ENCODE data around the gene MAST2.
"Not testable (repeated sequence)": the region's sequence is repeated elsewhere in the genome, so short reads cannot be mapped to it uniquely, and the experiment has no call there.

Gene MAST2

DNA sequence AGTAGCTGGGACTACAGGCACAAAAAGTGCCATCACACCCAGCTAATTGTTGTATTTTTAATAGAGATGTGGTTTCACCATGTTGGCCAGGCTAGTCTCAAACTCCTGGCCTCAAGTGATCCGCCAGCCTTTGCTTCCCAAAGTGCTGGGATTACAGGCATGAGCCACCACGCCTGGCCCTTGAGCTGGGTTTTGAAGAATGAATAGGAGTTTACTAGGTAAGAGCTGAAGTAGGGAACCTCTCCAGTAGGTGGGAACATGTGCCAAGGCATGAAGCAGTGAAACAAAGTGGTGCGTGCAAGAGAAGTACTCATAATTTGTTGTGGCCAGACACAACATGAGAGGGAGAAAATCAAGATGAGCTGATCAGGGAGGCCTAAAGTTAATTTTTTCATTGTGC is 55.8 kb downstream of the MAST2 start:
- DNase-seq, result no peak

DNA sequence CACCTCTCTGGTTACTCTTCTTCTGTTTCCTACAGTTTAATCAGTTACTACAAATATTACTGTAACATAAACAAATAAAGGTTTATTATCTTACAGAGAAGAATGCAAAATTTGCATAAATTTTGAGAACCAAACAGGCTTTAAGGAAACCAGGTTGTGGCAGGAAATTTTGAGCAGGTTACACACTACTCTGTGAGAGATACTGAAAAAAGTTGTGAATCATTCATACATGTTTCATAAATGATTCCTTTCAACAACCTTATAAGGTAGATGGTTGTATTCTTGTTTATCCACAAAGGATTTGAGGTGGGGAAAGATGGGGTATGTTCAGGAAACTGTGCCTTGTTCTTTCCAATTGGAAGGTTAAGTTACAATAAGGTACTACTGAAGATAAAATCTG is 58.6 kb downstream of the MAST2 start:
- DNase-seq, result no peak

DNA sequence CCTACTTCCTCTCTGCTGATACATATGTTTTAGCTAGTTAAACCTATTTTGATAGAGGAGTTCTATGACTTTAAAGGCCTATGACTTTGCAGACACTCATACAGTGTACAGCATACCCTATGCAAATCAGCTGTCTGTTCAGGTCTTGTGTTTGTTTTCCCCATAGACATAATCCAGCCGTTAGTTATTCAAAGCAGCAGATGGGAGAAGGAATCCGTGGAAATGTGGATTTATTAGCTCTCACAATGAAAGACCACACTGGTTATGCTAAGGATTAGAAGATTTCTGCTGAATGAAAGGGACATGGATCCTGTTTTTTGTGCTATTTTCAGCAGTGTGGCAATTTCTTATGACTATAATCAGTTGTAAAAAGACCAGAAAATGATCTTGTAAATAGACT is 59.8 kb downstream of the MAST2 start:
- no peak for DNase-seq

DNA sequence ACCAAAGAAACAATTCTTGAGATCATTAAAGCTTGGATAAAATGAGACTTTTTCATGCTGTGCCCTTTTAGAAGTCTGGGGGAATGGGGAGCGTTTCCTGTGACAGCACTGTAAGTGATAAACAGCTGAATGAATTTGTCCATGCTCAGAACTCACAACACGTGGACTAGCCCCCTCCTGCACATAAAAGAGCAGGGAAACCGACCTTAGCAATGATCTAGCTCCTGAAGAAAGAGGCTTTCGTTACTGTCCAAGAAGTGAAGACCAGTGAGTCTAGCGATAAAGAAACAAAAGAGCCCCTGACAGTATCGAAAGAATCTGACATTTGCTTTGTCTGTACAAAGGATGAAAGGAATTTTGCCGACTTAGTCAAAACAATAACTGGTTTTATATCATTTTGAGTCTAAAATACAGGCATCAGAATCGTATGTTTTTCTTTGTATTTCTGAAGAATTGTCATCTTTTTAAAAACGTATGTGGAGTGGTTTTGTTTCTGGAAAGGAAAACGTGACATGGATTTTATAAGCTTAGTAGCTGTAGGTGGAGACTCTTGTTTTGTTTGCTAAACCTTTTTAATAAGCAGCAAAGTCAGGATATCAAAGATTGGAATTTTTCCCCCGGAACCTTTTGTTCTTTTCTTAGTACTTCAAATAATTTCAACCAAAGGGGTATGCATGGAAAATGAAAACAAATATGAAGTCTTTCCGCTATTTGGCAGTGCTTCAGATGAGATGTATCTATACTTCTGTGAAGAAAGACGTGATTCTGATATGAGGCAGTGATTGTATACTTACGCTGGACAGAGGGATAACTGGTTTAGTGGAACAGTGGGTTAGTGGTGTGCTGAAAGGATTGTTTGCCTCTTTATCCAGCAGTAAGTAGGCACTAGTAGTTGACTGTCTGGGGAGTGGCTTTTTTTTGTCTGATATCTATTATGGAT is 61.0 kb downstream of the MAST2 start:
- no peak for DNase-seq

DNA sequence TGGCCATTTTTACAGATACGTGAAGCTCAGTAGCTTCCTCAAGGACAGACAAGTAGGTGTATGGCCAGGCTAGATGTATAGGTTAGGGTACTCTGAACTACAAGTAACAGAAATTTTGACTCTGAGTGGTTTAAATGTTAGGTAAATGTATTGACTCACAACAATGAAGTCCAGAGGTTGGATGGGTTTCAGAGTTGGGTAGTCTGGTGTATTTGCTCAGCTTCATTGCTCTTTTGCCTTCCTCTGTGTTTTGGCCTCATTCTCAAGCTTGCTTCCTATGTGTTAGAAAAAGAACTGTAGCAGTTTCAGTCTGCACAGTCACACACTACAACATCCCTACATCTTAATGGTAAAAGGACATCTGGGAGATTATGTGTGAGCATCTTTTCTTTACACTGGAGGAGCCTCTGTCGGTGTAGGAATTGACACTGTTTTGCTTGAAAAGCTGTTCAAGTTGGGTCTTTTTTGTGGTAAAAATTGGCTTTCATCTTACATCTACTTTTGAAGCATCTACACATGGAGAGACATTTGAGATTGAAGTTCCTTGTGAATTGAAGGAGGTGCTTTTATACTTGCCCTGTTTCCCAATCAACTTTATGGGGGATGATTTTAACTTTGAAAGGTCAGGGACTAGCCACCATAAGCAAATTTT is 64.4 kb downstream of the MAST2 start:
- no peak for DNase-seq

DNA sequence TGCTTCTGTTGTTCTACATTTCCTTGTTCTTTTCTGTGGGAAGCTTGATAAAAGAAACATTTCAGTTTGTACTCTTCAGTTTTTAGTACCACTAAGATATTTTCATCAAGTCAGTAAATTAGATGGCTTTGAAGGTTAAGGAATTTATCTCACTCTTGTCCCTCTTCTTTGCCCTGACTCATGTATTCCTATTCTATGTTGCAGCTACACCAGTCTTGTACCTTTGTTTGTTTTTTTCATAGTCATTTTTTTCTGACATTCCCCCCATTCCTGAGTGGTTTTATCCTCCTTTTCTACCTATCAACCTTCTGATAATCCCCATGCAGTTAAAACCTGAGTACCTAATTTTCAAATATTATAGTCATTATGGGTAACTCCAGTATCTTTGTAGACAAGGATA is 65.4 kb downstream of the MAST2 start:
- no peak for DNase-seq

DNA sequence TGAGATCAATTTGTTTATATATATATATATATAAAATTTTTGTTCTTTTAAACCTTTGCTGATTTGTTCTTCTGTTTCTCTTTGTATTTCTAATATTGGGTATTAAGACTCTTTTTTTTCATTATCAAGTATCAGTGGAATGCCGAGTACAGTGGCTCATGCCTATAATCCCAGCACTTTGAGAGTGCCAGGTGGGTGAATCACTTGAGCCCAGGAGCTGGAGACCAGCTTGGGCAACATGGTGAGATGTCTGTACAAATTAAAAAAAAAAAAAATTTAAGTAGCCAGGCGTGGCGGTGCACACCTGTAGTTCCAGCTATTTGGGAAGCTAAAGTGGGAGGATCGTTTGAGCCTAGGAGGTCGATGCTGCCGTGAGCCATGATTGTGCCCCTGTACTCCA is 67.1 kb downstream of the MAST2 start:
- no peak for DNase-seq

DNA sequence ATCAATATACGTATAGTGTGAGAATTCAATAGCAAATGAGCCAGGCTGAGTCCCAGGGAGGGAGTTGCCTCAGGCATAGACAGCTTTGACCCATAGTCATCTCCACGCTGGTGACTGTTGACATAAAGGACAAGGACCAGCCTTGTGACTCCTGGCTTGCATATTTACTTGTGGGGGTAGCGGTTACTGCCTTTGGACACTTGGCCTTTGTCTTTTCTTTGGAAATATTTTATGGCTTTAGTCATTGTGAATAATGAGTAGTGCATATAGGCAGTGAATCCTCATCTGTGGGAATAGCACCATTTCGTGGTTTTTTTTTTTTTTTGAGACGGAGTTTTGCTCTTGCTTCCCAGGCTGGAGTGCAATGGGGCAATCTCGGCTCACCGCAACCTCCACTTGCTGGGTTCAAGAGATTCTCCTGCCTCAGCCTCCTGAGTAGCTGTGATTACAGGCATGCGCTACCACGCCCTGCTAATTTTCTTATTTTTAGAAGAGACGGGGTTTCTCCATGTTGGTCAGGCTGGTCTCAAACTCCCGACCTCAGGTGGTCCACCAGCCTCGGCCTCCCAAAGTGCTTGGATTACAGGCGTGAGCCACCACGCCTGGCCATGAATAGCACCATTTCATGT is 68.9 kb downstream of the MAST2 start:
- not testable (repeated sequence) for DNase-seq

DNA sequence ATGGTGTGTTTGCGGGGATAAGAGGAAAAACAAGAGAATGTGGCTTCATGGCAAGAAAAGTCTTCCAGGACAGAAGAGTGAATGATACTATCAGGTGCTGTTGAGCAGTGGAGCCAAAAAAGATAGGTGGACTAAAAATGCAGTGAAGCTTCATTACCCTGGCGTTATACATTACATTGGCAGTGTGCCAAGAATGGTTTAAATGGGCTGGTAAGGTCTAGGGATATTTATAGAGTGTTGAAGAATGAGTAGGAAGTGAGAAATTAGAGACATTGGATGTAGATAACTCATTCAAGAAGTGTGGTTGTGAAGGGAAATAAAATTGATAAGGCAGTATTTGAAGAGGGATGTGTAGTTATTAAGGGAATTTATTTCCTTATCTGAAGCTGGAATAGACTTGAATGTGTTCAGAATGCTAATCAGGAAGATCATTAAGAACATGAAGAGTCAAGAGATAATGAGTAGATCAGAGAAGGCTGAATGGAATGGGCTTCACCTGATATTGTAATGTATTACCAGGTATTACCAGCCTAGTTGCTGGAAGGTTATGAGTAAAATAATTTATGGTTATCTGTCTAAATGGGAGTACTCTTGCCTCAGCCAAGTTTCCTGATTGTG is 72.7 kb downstream of the MAST2 start:
- DNase-seq, result no peak

DNA sequence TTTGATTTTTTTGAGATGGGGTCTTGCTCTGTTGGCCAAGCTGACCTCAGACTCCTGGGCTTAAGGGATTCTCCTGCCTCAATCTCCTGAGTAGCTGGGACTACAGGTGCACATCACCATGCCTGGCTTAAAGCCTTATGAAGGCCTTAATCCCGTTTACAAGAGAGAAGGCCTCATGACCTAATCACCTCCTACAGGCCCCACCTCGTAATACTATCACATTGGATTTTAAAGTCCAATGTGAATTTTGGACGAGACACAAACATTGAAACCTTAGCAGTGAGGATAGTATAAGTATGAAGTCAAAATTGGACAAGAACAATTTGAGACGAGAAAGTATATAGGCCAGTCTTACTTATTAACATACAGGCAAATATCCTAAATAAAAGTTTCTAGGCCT is 73.9 kb downstream of the MAST2 start:
- DNase-seq, result no peak

DNA sequence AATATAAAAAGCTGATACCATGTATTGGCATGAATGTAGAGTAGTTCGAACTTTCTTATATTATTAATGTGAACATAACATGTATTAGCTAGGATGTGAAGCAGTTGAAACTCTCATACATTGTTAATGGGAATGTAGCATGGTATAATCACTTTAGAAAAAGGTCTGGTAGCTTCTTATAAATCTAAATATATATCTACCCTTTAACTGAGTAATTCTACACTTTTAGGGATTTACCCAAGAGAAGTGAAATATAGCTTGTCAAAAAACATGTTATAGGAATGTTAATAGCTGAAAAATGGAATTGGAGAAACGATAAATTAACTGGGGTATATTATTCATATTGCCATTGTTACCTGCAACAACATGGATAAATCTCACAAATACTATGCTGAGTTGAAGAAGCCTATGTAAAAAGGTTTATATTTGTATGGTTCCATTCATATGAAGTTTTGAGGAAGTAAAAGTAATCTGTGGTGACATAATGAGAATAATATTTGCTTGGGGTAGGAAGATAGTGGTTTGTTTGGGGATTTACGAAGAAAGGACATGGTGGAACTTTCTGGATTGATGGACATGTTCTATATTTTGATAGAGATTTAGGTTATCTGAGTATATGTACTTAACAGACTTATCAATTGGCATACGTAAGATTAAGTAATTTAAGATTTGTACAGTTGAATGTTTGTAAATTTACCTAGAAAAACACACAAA is 76.6 kb downstream of the MAST2 start:
- no peak for DNase-seq

DNA sequence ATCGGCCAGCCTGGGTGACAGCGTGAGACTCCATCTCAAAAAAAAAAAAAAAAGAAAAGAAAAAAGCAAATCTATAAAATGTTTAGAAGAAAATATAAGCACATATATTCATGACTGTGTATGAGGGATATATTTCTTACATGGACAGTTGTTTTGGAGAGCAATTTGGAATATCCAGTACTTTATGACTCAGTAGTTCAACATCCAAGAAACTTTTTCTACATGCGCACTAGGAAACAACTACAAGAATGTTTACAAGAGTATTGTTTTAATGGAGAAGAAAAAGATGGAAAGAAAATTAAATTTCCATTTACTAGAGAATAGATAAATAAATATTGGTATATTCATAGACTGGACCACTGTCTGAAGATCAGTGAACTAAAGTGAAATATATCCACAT is 77.5 kb downstream of the MAST2 start:
- DNase-seq, result no peak

DNA sequence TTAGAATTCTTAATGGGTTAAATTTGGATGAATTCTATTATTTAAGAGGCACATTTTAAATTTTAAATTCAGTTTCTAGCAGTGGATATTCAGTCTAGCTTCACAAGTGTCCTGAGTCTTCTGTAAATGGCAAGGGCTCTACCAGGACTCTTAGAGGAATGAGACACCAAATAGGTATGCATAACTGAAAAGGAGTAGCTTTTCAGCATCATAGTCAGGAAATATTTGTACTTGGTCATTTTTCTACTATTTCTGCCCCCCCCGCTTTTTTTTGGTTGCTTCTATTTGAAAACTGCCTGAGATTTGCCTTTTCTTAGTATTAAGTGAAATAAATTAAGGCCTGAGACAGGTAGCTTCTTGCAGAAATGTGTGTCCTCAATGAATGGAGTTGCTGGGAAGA is 80.2 kb downstream of the MAST2 start:
- DNase-seq, result no peak

DNA sequence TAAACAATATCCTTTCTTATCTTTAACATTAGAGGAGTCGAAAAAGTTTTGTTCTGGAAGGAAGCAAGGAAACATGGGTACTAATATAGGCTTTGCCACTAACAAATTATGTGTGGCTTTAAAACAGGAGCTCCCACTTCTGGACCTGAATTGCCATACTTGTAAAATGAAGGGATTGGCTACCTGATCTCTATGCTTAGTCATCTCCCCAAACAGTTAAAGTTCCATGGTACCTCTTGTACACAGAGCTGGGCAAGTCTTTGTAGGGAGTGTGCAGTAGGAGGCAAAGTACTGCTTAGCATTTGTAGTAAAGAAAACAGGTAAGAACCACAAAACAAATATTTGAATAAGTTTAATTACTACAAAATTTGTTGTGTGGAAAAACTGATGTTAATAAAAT is 81.3 kb downstream of the MAST2 start:
- DNase-seq, result no peak

DNA sequence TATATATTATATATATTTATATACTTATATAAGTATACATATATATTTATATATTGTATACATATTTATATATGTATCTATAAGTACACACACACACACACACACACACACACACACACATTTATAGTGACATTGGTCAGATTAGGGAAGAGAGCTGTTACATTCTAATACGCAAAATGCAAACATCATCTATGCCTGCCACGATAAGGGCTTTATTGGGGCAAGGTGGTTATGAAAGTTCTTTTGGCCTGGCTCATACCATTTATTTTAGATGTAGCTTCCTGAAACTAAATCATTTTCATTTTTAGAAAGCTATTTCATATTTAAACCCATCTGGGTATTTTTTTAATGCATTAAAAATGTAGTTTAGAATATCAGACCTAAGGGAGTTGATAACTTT is 82.8 kb downstream of the MAST2 start:
- no peak for DNase-seq

DNA sequence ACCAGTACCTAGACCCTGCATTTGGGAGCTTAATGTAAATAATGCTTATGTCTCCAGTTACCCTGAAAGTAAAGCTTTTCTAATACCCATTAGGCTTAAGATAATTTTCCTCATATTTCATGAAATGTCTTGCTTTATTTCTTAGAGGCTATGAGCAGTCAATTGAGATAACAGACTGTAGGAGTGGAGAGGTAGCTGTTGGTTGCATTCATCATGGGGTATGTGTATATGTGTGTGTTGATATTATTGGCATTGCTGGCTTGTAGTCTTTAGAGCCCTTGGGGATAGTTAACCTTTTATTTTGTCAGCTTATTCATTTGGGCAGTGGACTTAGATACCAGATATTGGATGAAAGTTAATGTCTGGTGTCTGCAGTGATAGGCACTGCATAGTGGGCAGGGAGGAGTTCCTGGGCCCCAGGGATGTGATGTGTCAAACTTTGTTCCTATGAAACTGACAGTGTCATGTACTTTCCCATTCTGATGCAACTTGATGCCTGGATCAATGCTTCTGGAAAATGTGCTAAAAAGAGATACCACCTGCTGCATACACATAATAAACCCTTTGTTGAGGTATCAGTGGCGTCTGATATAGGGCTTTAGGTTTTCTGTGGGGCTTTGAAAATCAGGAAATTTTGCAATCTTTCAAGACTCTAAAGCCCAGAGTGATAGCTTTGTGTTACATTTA is 83.9 kb downstream of the MAST2 start:
- no peak for DNase-seq

DNA sequence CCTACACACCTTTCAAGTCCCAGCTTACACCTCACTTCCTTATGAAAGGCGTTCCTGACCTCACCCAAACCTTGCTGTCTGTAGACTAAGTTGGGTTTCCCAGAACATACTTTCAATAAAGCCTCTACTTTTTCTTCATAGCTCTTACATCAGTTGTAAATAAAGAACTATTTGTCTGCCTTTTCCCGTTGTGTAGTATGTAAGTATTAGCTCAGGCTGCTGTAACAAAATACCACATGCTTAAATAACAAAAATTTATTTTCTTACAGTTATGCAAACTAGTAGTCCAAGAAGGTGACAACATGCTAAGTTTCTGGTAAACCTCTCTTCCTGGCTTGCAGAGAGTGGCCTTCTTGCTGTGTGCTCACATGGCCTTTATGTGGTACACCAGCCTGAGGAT is 86.7 kb downstream of the MAST2 start:
- no peak for DNase-seq

DNA sequence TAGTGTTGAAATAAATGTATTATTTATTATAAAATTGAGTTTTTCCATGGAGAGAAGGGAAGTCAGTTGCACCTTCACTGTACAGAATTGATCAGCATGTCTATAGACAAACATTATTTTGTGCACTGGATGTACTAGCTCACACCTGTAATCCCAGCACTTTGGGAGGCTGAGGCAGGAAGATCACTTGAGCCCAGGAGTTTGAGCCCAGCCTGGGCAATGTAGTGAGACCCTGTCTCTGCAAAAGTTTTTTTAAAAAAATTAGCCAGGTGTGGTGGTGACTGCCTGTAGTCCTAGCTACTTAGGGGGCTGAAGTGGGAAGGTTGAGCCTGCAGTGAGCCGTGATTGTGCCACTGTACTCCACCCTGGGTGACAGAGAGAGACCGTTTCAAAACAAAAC is 87.7 kb downstream of the MAST2 start:
- no peak for DNase-seq

DNA sequence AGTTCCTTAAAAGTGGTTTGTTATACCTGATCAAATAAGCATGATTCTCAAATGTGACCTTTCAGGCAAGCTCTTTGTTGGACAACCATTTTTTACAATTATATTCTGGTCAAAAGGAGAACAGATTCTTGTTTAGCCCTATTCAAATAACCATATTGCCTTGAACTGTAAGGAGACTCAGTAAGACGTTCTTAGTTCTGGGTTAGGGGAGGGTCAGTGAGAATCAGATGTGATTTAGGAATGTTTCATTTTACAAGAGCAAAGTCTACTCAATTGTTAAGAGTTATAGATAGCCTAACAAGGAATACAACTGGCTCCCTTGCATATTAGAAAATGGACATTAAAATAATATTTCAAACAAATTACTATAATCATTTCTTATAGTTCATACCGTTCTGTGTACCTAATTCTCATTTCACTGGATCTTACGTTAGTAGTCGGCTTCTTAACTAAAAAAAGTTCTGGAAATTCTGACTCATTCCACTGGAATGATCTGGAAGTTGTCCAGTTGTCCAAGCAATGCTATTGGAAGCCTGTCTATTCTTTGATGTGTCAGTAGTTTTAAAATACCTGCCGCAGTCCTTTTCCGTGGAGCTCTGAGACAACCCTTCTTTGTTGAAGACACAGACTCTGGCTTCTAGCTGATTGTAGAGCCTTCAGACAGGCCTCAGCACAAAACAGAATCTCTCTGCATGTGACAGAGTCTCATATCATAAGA is 88.8 kb downstream of the MAST2 start:
- DNase-seq, result no peak

DNA sequence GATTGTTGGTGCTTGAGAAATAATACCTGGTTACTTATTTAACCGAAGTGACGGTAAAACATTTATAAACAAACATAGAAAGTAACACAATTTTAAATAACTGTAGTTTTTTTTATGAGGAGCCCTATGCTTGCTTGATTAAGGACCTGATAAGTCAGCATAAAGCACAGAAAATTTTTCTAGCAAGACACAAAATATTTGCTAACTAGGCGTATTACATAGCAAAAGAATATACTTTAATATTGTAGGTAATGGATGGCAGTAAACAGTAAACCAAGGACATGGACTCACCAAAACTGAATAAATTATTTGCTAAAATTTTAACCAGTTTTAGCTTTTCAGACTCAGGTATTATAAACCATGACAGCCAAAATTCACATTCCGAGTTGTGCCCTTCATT is 90.9 kb downstream of the MAST2 start:
- DNase-seq, result no peak

DNA sequence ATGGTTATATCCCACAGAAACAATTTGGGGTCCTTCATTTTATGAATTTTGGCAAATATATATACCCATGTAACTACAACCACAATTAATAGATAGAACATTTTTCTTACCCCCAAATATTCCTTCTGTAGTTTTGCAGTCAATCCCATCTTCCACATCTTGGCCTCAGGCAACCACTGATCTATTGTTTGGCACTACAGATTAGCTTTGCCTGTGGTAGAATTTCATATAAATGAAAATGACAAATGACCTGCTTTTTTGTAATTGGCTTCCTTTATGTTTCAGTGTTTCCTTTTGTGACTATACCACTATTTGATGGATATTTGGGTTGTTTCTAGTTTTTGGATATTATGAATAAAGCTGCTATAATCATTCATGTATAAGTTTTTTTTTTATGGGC is 91.5 kb downstream of the MAST2 start:
- no peak for DNase-seq

DNA sequence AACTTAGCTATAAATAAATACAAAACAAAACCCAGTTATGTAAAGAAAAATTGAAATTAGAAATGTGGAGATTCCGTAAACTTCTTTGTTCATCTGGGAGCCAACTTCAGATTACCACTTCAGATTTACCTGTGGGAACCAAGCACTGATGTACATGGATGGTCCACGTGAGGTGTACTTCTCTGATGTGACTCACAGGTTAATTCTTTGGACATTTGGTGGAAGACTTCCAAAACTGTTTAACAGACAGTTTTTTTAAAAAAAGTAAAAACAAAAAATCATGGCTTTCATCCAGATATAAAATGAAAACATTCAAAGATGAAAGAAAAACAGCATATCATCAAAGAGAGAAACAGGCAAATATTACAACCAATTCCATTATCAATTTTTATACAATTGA is 92.0 kb downstream of the MAST2 start:
- no peak for DNase-seq
